Measurements from ENCODE around the gene FRMD4A. TPM values are rescaled to one million over a fixed set of nuclear protein-coding genes. Genes with fewer than 3 reads are reported as not detected.
"Not testable (repeated sequence)": the region's sequence is repeated elsewhere in the genome, so short reads cannot be mapped to it uniquely, and the experiment has no call there.

Gene FRMD4A
- total and polyA plus RNA-seq, 12 donors: 9.1 to 29.6 (median 14.6) TPM

DNA sequence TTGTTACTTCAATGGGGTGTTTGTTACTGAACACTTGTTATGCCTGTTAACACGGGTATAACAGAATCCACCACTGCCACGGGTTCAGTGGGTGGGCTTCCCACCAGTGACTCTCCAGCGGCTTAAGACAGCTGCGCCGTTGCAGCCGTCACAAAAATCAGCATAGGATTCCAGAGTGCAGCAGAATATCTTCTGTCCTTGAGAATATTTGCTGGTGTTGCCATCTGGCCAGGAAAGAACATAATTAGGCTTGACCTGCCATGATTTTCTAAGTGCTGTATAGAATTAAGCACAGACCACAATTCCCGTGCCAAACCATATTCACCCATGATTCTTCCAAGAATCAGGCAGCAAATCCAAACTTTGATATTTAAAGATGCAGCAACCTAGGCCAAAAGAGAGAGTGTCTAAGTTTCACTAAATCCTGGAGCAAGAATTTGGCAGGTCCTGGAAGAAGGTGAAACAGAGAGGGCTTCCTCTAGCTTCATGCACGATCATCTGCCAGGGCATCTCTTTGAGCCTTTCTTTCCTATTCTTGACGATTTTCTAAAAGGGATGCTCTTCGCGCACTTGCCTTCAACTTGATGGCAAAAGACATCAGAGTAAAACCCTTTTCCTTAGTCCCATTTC lies 95.0 kb downstream of the FRMD4A start:
- Histone ChIP-seq H3K27me3 (no peaks in the 10 kb centered on the region), H3K27ac (no peak overlapping the region), H3K36me3 (replicated peaks in 1 of 2) (no peaks in the 10 kb centered on the region), H3K4me3 (no peak overlapping the region), H3K4me1 (replicated peaks in 1 of 2) (no peaks in the 10 kb centered on the region), H3K9me3 (replicated peaks in 1 of 3) (no peaks in the 10 kb centered on the region)
- intact Hi-C loops (cut with DNase I): no loop called here
- DNase-seq: no peak
- TF ChIP-seq POLR2A (IDR thresholded peaks at IDR 0.05): no peak
- TF ChIP-seq, protein P1, sequence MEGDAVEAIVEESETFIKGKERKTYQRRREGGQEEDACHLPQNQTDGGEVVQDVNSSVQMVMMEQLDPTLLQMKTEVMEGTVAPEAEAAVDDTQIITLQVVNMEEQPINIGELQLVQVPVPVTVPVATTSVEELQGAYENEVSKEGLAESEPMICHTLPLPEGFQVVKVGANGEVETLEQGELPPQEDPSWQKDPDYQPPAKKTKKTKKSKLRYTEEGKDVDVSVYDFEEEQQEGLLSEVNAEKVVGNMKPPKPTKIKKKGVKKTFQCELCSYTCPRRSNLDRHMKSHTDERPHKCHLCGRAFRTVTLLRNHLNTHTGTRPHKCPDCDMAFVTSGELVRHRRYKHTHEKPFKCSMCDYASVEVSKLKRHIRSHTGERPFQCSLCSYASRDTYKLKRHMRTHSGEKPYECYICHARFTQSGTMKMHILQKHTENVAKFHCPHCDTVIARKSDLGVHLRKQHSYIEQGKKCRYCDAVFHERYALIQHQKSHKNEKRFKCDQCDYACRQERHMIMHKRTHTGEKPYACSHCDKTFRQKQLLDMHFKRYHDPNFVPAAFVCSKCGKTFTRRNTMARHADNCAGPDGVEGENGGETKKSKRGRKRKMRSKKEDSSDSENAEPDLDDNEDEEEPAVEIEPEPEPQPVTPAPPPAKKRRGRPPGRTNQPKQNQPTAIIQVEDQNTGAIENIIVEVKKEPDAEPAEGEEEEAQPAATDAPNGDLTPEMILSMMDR (IDR thresholded peaks at IDR 0.05): no peak
- 68 to 89% (median 77%) methylated on average over 11 of the region's 11 CpGs for WGBS, 4 donors

DNA sequence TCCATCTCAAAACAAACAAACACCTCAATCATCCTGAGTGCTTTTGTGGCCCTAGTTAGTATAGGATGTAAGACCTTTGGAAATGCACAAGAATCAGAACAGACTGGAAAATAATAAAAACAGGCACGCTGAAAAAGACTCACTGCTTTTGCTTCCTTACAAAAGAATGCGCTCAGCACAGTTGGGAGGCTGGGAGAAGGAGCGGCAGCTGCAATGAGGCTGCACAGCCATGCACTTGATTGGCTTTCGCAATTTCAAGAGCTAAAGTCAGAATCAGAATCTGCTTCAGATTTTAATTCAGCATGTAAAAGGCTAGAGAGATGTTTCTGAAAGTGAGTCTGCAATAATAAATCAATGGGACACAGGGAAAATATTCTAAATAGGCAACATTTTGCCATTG lies 97.2 kb downstream of the FRMD4A start:
- no peaks in the 10 kb centered on the region for H3K4me1 ChIP-seq (replicated peaks in 1 of 2)
- H3K36me3 ChIP-seq (replicated peaks in 1 of 2): no peaks in the 10 kb centered on the region
- no peak for TF ChIP-seq POLR2A (IDR thresholded peaks at IDR 0.05)
- TF ChIP-seq, protein P1 (IDR thresholded peaks at IDR 0.05): no peak
- no peaks in the 10 kb centered on the region for H3K9me3 ChIP-seq (replicated peaks in 1 of 3)
- WGBS, 4 donors: 77 to 85% (median 78%) methylated on average over 4 of the region's 4 CpGs
- H3K4me3 ChIP-seq: no peak overlapping the region
- intact Hi-C loops (cut with DNase I): no loop called here
- no peak overlapping the region for H3K27ac ChIP-seq
- DNase-seq: no peak
- no peaks in the 10 kb centered on the region for H3K27me3 ChIP-seq

DNA sequence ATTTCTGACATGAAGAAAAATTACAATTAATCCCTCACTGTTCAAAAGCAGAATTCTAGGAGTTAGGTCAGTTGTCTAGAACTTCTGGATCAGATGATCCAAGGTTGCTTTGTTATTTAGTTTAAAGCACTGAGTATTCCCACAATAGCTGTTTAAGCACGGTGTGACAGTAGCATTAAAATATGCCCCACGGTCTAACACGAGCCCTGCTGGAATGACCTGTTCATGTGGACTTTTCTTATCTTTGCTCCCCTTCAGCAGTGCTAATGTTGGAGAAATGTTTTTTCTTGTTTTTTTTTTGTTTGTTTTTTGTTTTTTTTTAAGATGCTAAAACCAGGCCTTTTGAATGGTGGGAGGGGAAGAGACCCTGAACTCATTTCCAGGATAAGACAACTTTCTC lies 101.9 kb downstream of the FRMD4A start:
- DNase-seq; H3K4me3 ChIP-seq; H3K9me3 ChIP-seq (replicated peaks in 1 of 3); H3K4me1 ChIP-seq (replicated peaks in 1 of 2); H3K27ac ChIP-seq; H3K27me3 ChIP-seq; H3K36me3 ChIP-seq (replicated peaks in 1 of 2); intact Hi-C loops (cut with DNase I): not testable (repeated sequence)
- WGBS, 4 donors: 67 to 74% (median 73%) methylated on average over 3 of the region's 3 CpGs

DNA sequence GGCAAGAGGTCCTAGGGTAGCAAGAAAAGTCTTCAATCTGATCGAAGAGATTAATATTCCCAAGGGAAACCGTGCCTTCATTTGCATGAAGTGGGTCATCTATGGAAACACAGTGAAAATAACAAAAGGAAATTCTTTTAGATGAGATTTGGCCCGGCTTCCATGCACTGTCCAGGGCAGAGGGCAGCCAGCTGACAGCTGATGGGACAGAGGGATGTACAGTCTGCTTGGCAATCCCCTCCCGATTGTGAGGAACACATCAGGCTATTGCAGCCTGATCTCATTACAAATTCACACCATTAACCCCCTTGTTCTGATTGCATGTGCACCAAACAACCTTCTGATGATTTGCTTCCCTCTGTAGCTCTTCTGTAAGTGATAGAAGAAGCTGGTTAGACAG lies 105.3 kb downstream of the FRMD4A start:
- TF ChIP-seq, protein P1 (IDR thresholded peaks at IDR 0.05): no peak
- no peak for TF ChIP-seq POLR2A (IDR thresholded peaks at IDR 0.05)
- WGBS, 4 donors: 54 to 59% (median 58%) methylated on average over 4 of the region's 4 CpGs
- no peak overlapping the region for H3K27ac ChIP-seq
- no peaks in the 10 kb centered on the region for H3K4me1 ChIP-seq (replicated peaks in 1 of 2)
- no peak for DNase-seq
- no peaks in the 10 kb centered on the region for H3K27me3 ChIP-seq
- no peak overlapping the region for H3K4me3 ChIP-seq
- intact Hi-C loops (cut with DNase I): no loop called here
- no peaks in the 10 kb centered on the region for H3K9me3 ChIP-seq (replicated peaks in 1 of 3)
- H3K36me3 ChIP-seq (replicated peaks in 1 of 2): no peaks in the 10 kb centered on the region

DNA sequence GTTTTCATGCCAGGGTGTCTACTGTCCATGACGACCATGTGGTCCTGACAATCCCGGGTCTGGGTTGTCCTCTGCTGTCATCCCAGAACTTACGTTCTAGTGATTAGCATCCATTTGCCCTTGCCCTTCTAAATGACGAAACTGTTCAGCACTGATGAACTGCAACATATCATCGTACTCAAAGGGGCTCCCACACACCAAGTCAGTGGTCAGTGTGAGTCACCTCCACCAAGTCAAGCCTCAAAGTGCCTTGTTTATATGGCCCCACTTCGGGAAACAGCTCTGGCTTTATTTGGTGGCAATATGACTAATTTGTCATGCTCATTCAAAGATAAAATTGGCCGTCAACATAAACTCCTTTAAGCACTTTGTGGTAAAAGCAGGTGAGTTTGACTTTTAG lies 110.7 kb downstream of the FRMD4A start:
- DNase-seq: no peak
- H3K36me3 ChIP-seq (replicated peaks in 1 of 2): no peaks in the 10 kb centered on the region
- no peaks in the 10 kb centered on the region for H3K4me1 ChIP-seq (replicated peaks in 1 of 2)
- intact Hi-C loops (cut with DNase I): no loop called here
- TF ChIP-seq POLR2A (IDR thresholded peaks at IDR 0.05): no peak
- TF ChIP-seq, protein P1 (IDR thresholded peaks at IDR 0.05): no peak
- H3K4me3 ChIP-seq: no peak overlapping the region
- no peak overlapping the region for H3K27ac ChIP-seq
- WGBS, 4 donors: 56 to 68% (median 63%) methylated on average over 7 of the region's 7 CpGs
- no peaks in the 10 kb centered on the region for H3K9me3 ChIP-seq (replicated peaks in 1 of 3)
- no peaks in the 10 kb centered on the region for H3K27me3 ChIP-seq
